GM23338 (cell line): ENCODE measurements around the gene LDLRAD3. TPM values are rescaled to one million over a fixed set of nuclear protein-coding genes. Genes with fewer than 3 reads are reported as not detected.

ENCODE experiments used
- ATAC-seq: fragments of 200-7000 bp; cut with Tn5 transposase; 3 replicates; pipeline ENCODE4 v1.9.1; 2020
- DNase-seq: peaks from one replicate; pipeline ENCODE4 v3.0.0-alpha.2; 2015; ENCODE audit warnings: low spot score
- H2AFZ ChIP-seq: fragments of 200-600 bp; sonication (generic); 2 replicates; pipeline ENCODE4 v1.8.0; 2016; ENCODE audit warnings: antibody characterized with exemption, mild to moderate bottlenecking, moderate library complexity
- H3F3A ChIP-seq: fragments of 200-600 bp; sonication (generic); replicated peaks from 2 replicates; pipeline ENCODE4 v1.8.0; 2017; ENCODE audit warnings: antibody characterized with exemption, mixed run types, low read depth
- H3K27ac ChIP-seq: fragments of 200-600 bp; sonication (generic); 2 replicates; pipeline ENCODE4 v1.6.1; 2016; ENCODE audit warnings: low read depth
- H3K27me3 ChIP-seq: fragments of 200-600 bp; sonication (generic); 2 replicates; pipeline ENCODE4 v1.8.0; 2016; ENCODE audit warnings: mild to moderate bottlenecking, mixed run types, moderate library complexity; ENCODE audit not compliant: insufficient read depth
- H3K36me3 ChIP-seq: fragments of 200-600 bp; sonication (generic); 2 replicates; pipeline ENCODE4 v1.8.0; 2016; ENCODE audit warnings: mild to moderate bottlenecking; ENCODE audit not compliant: insufficient read depth
- H3K4me1 ChIP-seq: fragments of 200-600 bp; sonication (generic); 2 replicates; pipeline ENCODE4 v1.8.0; 2016; ENCODE audit warnings: mild to moderate bottlenecking, moderate library complexity; ENCODE audit not compliant: insufficient read depth
- H3K4me2 ChIP-seq: fragments of 200-600 bp; sonication (generic); 2 replicates; pipeline ENCODE4 v1.7.1; 2017; ENCODE audit warnings: mixed run types
- H3K4me3 ChIP-seq: fragments of 200-600 bp; sonication (generic); 2 replicates; pipeline ENCODE4 v1.6.1; 2016; ENCODE audit warnings: mixed run types
- H3K79me2 ChIP-seq: fragments of 200-600 bp; sonication (generic); replicated peaks from 2 replicates; pipeline ENCODE4 v1.8.0; 2017; ENCODE audit warnings: mild to moderate bottlenecking; ENCODE audit not compliant: insufficient read depth
- H3K9me2 ChIP-seq: fragments of 200-600 bp; sonication (generic); 2 replicates; pipeline ENCODE4 v1.8.0; 2017; ENCODE audit not compliant: insufficient read depth
- H4K20me1 ChIP-seq: fragments of 200-600 bp; sonication (generic); replicated peaks from 2 replicates; pipeline ENCODE4 v1.8.0; 2017; ENCODE audit warnings: mild to moderate bottlenecking; ENCODE audit not compliant: insufficient read depth
- H3K27ac Mint-ChIP-seq: 2 replicates; pipeline ENCODE4 v1.8.0; 2020; ENCODE audit warnings: inconsistent platforms, mild to moderate bottlenecking, moderate library complexity, mixed read lengths
- H3K27me3 Mint-ChIP-seq: 3 replicates; pipeline ENCODE4 v1.8.0; 2022; ENCODE audit warnings: low read depth, mild to moderate bottlenecking, moderate library complexity, mixed read lengths, inconsistent platforms; ENCODE audit not compliant: insufficient read depth, poor library complexity
- H3K36me3 Mint-ChIP-seq: 3 replicates; pipeline ENCODE4 v1.8.0; 2021; ENCODE audit warnings: low read depth, mild to moderate bottlenecking, inconsistent platforms, moderate library complexity, mixed read lengths
- H3K4me1 Mint-ChIP-seq: 3 replicates; pipeline ENCODE4 v1.8.0; 2020; ENCODE audit warnings: mild to moderate bottlenecking, inconsistent platforms, mixed read lengths
- H3K4me3 Mint-ChIP-seq: 3 replicates; pipeline ENCODE4 v1.8.0; 2021; ENCODE audit warnings: moderate library complexity, mild to moderate bottlenecking, inconsistent platforms, mixed read lengths
- H3K9me3 Mint-ChIP-seq: 3 replicates; pipeline ENCODE4 v1.8.0; 2020; ENCODE audit warnings: moderate library complexity, mild to moderate bottlenecking, inconsistent platforms, mixed read lengths
- CREB1 ChIP-seq: fragments of 250-450 bp; sonication (Bioruptor Pico); IDR thresholded peaks from 2 replicates; pipeline ENCODE4 v1.5.0; 2020; ENCODE audit warnings: low read depth, mild to moderate bottlenecking, moderate library complexity
- CTCF ChIP-seq, 2 experiments: fragments of 200-600 bp in 1 of 2; sonication (generic) in 1 of 2; conservative IDR thresholded peaks; 2 replicates each; pipeline versions ENCODE4 v1.5.1 to v1.6.1; 2016 to 2017; ENCODE audit warnings: antibody characterized with exemption in 2 of 2, low read depth in 2 of 2, mild to moderate bottlenecking in 2 of 2, moderate library complexity in 1 of 2
- EZH2 ChIP-seq: fragments of 200-600 bp; sonication (generic); IDR thresholded peaks from one replicate; pipeline ENCODE4 v1.8.0; 2017; ENCODE audit warnings: antibody characterized with exemption, mild to moderate bottlenecking, low read depth; ENCODE audit not compliant: unreplicated experiment
- EZH2phosphoT487 ChIP-seq: fragments of 200-600 bp; sonication (generic); IDR thresholded peaks from one replicate; pipeline ENCODE4 v1.8.1; 2018; ENCODE audit warnings: antibody characterized with exemption; ENCODE audit not compliant: unreplicated experiment
- JUNB ChIP-seq: IDR thresholded peaks from one replicate; pipeline ENCODE4 v1.6.1; 2016; ENCODE audit warnings: antibody characterized with exemption; ENCODE audit not compliant: unreplicated experiment
- NANOG ChIP-seq: IDR thresholded peaks from 2 replicates; pipeline ENCODE4 v1.6.1; 2016; ENCODE audit warnings: antibody characterized with exemption, borderline replicate concordance
- POLR2AphosphoS5 ChIP-seq: IDR thresholded peaks from 2 replicates; pipeline ENCODE4 v1.6.1; 2016; ENCODE audit warnings: antibody characterized with exemption, low read depth
- STAT1 ChIP-seq: IDR thresholded peaks from one replicate; pipeline ENCODE4 v1.6.1; 2016; ENCODE audit warnings: antibody characterized with exemption; ENCODE audit not compliant: unreplicated experiment
- ZNF114 ChIP-seq: fragments of 250-450 bp; sonication (Bioruptor Pico); IDR thresholded peaks from 2 replicates; pipeline ENCODE4 v1.5.0; 2020; ENCODE audit warnings: mild to moderate bottlenecking, moderate library complexity
- ZNF331 ChIP-seq: fragments of 250-450 bp; sonication (Bioruptor Pico); IDR thresholded peaks from 2 replicates; pipeline ENCODE4 v1.5.0; 2020; ENCODE audit warnings: low read depth, mild to moderate bottlenecking, moderate library complexity
- ZNF462 ChIP-seq: fragments of 250-450 bp; sonication (Bioruptor Pico); IDR thresholded peaks from 2 replicates; pipeline ENCODE4 v1.5.0; 2020; ENCODE audit warnings: mild to moderate bottlenecking, moderate library complexity
- polyA plus RNA-seq: library from polyadenylated mRNA; unstranded; fragments of >200 nt; fragmentation: Nextera tagmentation; extraction: Ambion mirVana; gene quantifications from 2 replicates; pipeline ENCODE4 v1.2.1, GENCODE V29; 2016
- total RNA-seq: library from RNA; depleted of rRNA; stranded (reverse); fragments of >200 nt; shearing (Covaris generic); gene quantifications from 2 replicates; pipeline ENCODE4 v1.2.3, GENCODE V29; 2014
- TF ChIP-seq, protein P1 (sequence below): IDR thresholded peaks from one replicate; pipeline ENCODE4 v1.6.1; 2018; ENCODE audit warnings: antibody characterized with exemption; ENCODE audit not compliant: unreplicated experiment
- TF ChIP-seq, protein P2 (sequence below): IDR thresholded peaks from 2 replicates; pipeline ENCODE4 v1.6.1; 2016; ENCODE audit warnings: antibody characterized with exemption

LDLRAD3 gene
- total and polyA plus RNA-seq, 2 experiments from 2014 or later: 8.5 to 19.4 TPM

- TF ChIP-seq STAT1 (no peak), NANOG (no peak), EZH2phosphoT487 (no peak), CREB1 (no peak), POLR2AphosphoS5 (no peak), ZNF331 (CRISPR knock-in tag) (no peak), EZH2 (no peak), ZNF114 (no peak), JUNB (no peak), ZNF462 (no peak), CTCF (conservative IDR thresholded peaks at IDR 0.05; ENCODE audit: low read depth in 2 of 2) (no peak)
- TF ChIP-seq, protein P1, sequence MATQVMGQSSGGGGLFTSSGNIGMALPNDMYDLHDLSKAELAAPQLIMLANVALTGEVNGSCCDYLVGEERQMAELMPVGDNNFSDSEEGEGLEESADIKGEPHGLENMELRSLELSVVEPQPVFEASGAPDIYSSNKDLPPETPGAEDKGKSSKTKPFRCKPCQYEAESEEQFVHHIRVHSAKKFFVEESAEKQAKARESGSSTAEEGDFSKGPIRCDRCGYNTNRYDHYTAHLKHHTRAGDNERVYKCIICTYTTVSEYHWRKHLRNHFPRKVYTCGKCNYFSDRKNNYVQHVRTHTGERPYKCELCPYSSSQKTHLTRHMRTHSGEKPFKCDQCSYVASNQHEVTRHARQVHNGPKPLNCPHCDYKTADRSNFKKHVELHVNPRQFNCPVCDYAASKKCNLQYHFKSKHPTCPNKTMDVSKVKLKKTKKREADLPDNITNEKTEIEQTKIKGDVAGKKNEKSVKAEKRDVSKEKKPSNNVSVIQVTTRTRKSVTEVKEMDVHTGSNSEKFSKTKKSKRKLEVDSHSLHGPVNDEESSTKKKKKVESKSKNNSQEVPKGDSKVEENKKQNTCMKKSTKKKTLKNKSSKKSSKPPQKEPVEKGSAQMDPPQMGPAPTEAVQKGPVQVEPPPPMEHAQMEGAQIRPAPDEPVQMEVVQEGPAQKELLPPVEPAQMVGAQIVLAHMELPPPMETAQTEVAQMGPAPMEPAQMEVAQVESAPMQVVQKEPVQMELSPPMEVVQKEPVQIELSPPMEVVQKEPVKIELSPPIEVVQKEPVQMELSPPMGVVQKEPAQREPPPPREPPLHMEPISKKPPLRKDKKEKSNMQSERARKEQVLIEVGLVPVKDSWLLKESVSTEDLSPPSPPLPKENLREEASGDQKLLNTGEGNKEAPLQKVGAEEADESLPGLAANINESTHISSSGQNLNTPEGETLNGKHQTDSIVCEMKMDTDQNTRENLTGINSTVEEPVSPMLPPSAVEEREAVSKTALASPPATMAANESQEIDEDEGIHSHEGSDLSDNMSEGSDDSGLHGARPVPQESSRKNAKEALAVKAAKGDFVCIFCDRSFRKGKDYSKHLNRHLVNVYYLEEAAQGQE: no peak
- TF ChIP-seq, protein P2, sequence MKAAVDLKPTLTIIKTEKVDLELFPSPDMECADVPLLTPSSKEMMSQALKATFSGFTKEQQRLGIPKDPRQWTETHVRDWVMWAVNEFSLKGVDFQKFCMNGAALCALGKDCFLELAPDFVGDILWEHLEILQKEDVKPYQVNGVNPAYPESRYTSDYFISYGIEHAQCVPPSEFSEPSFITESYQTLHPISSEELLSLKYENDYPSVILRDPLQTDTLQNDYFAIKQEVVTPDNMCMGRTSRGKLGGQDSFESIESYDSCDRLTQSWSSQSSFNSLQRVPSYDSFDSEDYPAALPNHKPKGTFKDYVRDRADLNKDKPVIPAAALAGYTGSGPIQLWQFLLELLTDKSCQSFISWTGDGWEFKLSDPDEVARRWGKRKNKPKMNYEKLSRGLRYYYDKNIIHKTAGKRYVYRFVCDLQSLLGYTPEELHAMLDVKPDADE: no peak
- Mint-ChIP-seq H3K27me3 (no peaks in the 10 kb centered on the region), H3K4me3 (no peak overlapping the region), H3K4me1 (peaks cover 8% of the 10 kb centered on the region; the same call in 2 of the 3 replicates), H3K9me3 (no peaks in the 10 kb centered on the region), H3K27ac (no peak overlapping the region), H3K36me3 (no peaks in the 10 kb centered on the region)
- Histone ChIP-seq H3K4me1 (no peaks in the 10 kb centered on the region; the same call in 1 of the 2 replicates), H3K9me2 (peaks cover 16% of the 10 kb centered on the region; the same call in 1 of the 2 replicates), H3F3A (no peaks in the 10 kb centered on the region), H2AFZ (no peak overlapping the region), H3K27me3 (no peaks in the 10 kb centered on the region), H3K36me3 (no peaks in the 10 kb centered on the region), H3K27ac (no peak overlapping the region), H3K4me3 (no peak overlapping the region), H4K20me1 (no peaks in the 10 kb centered on the region), H3K79me2 (no peaks in the 10 kb centered on the region), H3K4me2 (no peak overlapping the region)
- DNase-seq: no peak
- ATAC-seq: no peak
Measured at GRCh38 chr11:35916270-35916669, 27.6 kb upstream of the LDLRAD3 start.
